ENCODE results near the gene LCA5. TPM values are rescaled to one million over a fixed set of nuclear protein-coding genes. Genes with fewer than 3 reads are reported as not detected.
"Not testable (repeated sequence)": the region's sequence is repeated elsewhere in the genome, so short reads cannot be mapped to it uniquely, and the experiment has no call there.

The LCA5 gene
- total RNA-seq: 10 to 100 TPM in 2 of 4 donors, 1 to 10 TPM in 2; 5.2 to 11.5 (median 8.5) TPM

GRCh38 chr6:79536954-79537747 is at the start of gene LCA5:
Gene LCA5, minus strand, starts transcription at chr6:79537430. Its CDS starts 18,536 bp downstream, at chr6:79518894.
- DNase-seq (ENCODE audit: extremely low spot score): peak; percentile 97
- 0% methylated on average over 54 of the region's 56 CpGs for WGBS
- H3K9me3 ChIP-seq: no peaks in the 10 kb centered on the region
- H3K27me3 ChIP-seq: no peaks in the 10 kb centered on the region
- peaks cover 0 to 3% (median 0%) of the 10 kb centered on the region in 4 donors for H3K36me3 ChIP-seq
- H3K4me3 ChIP-seq: peak within 1 kb of the TSS; percentile 66 to 88 (median 78)
- peaks cover 8 to 36% (median 19%) of the 10 kb centered on the region in 4 donors for H3K4me1 ChIP-seq
- H3K27ac ChIP-seq (replicated peaks in 1 of 4): peak within 1 kb of the TSS; percentile 90 to 95 (median 93)
- TF ChIP-seq POLR2AphosphoS5 (IDR thresholded peaks at IDR 0.05) (peak; percentile 77 to 78), CTCF (IDR thresholded peaks at IDR 0.05) (no peak), POLR2A (IDR thresholded peaks at IDR 0.05; ENCODE audit: low read depth) (no peak), EP300 (IDR thresholded peaks at IDR 0.05) (no peak)
- intact Hi-C loops (cut with DNase I): loop anchor here (5.0 kb wide), 2 partner anchors 300 to 460 kb away; partner anchors contain the start of gene PHIP

GRCh38 chr6:79586548-79586947 is 49.3 kb upstream of the LCA5 start:
- no peak for DNase-seq (ENCODE audit: extremely low spot score)
- H3K4me3 ChIP-seq: no peak overlapping the region
- no peaks in the 10 kb centered on the region for H3K4me1 ChIP-seq
- intact Hi-C loops (cut with DNase I): no loop called here
- no peaks in the 10 kb centered on the region for H3K27me3 ChIP-seq
- H3K27ac ChIP-seq (replicated peaks in 1 of 4): no peak overlapping the region
- no peaks in the 10 kb centered on the region for H3K9me3 ChIP-seq
- no peaks in the 10 kb centered on the region for H3K36me3 ChIP-seq
- TF ChIP-seq EP300 (IDR thresholded peaks at IDR 0.05): no peak
- no peak for TF ChIP-seq POLR2A (IDR thresholded peaks at IDR 0.05; ENCODE audit: low read depth)
- TF ChIP-seq POLR2AphosphoS5 (IDR thresholded peaks at IDR 0.05): no peak
- peak in 1 of 3 experiments; percentile 30 for TF ChIP-seq CTCF (IDR thresholded peaks at IDR 0.05)

- Histone ChIP-seq H3K4me3 (no peak overlapping the region), H3K27me3 (no peaks in the 10 kb centered on the region), H3K4me1 (no peaks in the 10 kb centered on the region), H3K27ac (replicated peaks in 1 of 4) (no peak overlapping the region), H3K9me3 (no peaks in the 10 kb centered on the region), H3K36me3 (no peaks in the 10 kb centered on the region)
- intact Hi-C loops (cut with DNase I): no loop called here
- 79% methylated on average over 2 of the region's 2 CpGs for WGBS
- TF ChIP-seq EP300 (IDR thresholded peaks at IDR 0.05) (no peak), CTCF (IDR thresholded peaks at IDR 0.05) (no peak), POLR2A (IDR thresholded peaks at IDR 0.05; ENCODE audit: low read depth) (no peak), POLR2AphosphoS5 (IDR thresholded peaks at IDR 0.05) (no peak)
- DNase-seq (ENCODE audit: extremely low spot score): no peak
These were observed 47.1 kb upstream of the LCA5 start for GRCh38 chr6:79584332-79584731.

- DNase-seq (ENCODE audit: extremely low spot score); H3K4me1 ChIP-seq; H3K27me3 ChIP-seq; H3K9me3 ChIP-seq; H3K36me3 ChIP-seq; H3K27ac ChIP-seq (replicated peaks in 1 of 4); H3K4me3 ChIP-seq: not testable (repeated sequence)
- WGBS: 97% methylated on average over 5 of the region's 6 CpGs
- intact Hi-C loops (cut with DNase I): loop anchor here (10.0 kb wide), 1 partner anchor 127 kb away; no protein-coding TSS in a partner anchor
These were observed 40.7 kb upstream of the LCA5 start for GRCh38 chr6:79577926-79578325.

- intact Hi-C loops (cut with DNase I): loop anchor here (5.0 to 10.0 kb wide), 2 partner anchors 98 to 130 kb away; no protein-coding TSS in a partner anchor
- DNase-seq (ENCODE audit: extremely low spot score): no peak
- Histone ChIP-seq H3K27ac (replicated peaks in 1 of 4) (no peak overlapping the region), H3K4me3 (no peak overlapping the region), H3K9me3 (no peaks in the 10 kb centered on the region), H3K4me1 (peaks cover 7 to 12% (median 10%) of the 10 kb centered on the region in 4 donors), H3K27me3 (no peaks in the 10 kb centered on the region), H3K36me3 (no peaks in the 10 kb centered on the region)
- TF ChIP-seq CTCF (IDR thresholded peaks at IDR 0.05): no peak
- TF ChIP-seq POLR2AphosphoS5 (IDR thresholded peaks at IDR 0.05): no peak
- TF ChIP-seq POLR2A (IDR thresholded peaks at IDR 0.05; ENCODE audit: low read depth): no peak
- no peak for TF ChIP-seq EP300 (IDR thresholded peaks at IDR 0.05)
- 100% methylated on average over 1 of the region's 1 CpG for WGBS
These were observed 37.5 kb upstream of the LCA5 start for GRCh38 chr6:79574630-79575225.
